Uterus (tissue), 2 donors: ENCODE measurements around the gene OR2H1.

Experiments
- CTCF ChIP-seq, 4 experiments: fragments of 200-600 bp in 2 of 4; fragments of 450-650 bp in 2 of 4; sonication (generic) in 2 of 4; IDR thresholded peaks; one replicate each; pipeline ENCODE4 v1.5.1; 2016 to 2019; ENCODE audit warnings: antibody characterized with exemption in 4 of 4, mild to moderate bottlenecking in 2 of 4, moderate library complexity in 1 of 4
- POLR2A ChIP-seq, 2 donors: fragments of 450-650 bp; IDR thresholded peaks; one replicate each; pipeline ENCODE4 v1.6.1; 2016; ENCODE audit warnings: antibody characterized with exemption in 2 of 2, mild to moderate bottlenecking in 1 of 2, moderate library complexity in 1 of 2

DNA sequence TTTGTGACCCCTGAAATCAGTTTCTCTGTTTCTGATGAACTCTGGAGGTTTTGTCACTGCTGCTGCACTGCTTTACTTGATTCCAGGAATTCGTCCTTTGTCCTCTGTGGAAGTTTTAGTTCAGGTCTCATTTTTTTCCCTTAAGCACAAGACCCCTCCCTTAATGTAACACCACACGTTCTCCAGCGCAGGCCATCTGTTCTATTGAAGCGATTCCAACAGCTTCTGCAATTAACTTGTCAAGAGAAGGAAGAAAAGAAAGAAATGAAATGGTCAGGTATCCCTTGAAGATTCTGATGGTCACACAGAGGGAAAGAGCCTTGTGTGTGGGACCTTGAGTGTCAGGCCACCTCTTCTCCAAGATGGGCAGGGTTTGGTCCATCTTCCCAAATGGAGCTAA is 38.6 kb downstream of the OR2H1 start:
- TF ChIP-seq CTCF (IDR thresholded peaks at IDR 0.05) (no peak), POLR2A (IDR thresholded peaks at IDR 0.05) (no peak)
